ENCODE results near the gene PIK3C3.
"Not testable (repeated sequence)": the region's sequence is repeated elsewhere in the genome, so short reads cannot be mapped to it uniquely, and the experiment has no call there.

Gene PIK3C3

GRCh38 chr18:41966943-41967342 is 11.9 kb downstream of the PIK3C3 start:
- DNase-seq = no peak

DNA sequence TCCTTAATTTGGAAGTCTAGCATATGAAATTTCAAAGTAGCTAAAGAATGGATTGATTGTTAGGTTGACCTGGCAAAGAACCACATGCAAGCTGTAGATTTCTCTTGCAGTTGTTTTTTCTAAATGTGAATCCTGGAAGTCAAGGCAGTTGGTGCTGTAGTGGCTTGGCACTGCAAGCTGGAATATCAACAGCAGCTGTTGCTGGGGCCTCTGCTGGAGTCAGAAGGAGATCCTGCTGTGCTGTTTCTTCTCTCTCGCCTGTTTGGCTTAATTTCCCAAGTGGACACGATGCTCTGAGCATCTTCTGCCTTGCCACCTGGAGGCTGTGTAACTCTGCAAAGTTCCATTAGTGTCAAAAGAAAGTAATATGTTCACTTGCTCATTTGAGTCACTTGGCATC is 12.6 kb downstream of the PIK3C3 start:
- no peak for DNase-seq

DNA sequence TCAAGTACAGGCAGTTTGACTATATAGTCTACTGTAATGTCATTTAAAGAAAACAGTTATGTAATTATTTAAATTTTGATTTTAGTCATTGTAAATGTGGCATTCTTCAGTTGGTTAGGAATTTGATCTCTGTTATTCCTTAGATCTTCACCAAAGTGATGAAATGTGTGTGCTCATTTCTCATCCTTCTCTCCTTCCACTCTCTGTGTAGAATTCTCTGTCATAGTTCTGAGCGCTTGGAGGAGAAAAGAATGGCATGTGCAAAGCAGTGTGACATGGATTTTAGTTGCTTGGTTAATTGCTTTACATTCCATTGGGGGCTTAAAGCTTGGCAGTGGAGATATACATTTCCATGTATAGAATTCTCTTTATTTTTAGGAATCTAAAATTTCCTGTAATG is 14.8 kb downstream of the PIK3C3 start:
- no peak for DNase-seq

DNA sequence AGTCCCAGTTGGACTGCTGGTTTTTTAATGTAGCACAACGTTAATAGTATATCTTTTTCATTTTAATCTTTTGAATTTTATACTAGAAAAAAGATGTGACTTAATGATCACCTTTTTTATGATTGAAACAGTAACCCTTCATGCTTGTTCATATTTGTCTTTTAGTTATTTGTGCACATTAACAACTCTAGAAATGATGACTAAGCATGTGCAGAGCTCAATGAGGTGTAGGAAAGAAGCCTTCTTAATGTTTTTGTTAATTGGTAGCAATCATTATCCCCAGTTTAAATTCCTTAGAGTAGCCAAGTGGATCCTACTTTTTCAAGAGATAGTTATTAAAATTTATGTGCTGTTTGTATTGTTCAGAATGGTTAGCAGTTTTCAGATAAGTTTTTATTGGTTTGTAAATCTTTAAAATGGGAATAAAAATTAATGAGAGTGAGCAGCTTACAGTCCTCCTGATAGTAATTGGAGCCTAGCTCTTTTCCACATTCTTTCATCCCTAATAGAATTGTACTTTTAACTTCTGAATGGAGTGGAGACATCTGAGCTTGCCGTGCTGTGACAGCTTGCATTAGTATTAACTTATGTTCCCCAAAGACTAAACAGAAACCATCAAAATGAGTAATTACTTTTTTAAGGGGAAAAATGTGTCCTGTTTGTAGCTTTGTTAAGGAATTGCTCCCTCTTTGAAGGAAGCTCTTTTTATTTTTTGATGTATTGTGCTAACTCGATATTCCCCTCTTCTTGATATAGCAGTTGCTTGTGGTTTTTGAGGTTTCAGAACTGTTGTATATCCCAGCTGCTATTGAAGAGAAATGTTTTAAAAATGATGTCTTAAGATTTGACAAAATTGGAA is 17.3 kb downstream of the PIK3C3 start:
- no peak for DNase-seq

- no peak for DNase-seq
Observed at GRCh38 chr18:41973983-41974382, 18.9 kb downstream of the PIK3C3 start.

- DNase-seq = no peak
Observed at GRCh38 chr18:41974796-41975201, 19.8 kb downstream of the PIK3C3 start.

GRCh38 chr18:41975284-41975683 is 20.2 kb downstream of the PIK3C3 start:
- DNase-seq = no peak

DNA sequence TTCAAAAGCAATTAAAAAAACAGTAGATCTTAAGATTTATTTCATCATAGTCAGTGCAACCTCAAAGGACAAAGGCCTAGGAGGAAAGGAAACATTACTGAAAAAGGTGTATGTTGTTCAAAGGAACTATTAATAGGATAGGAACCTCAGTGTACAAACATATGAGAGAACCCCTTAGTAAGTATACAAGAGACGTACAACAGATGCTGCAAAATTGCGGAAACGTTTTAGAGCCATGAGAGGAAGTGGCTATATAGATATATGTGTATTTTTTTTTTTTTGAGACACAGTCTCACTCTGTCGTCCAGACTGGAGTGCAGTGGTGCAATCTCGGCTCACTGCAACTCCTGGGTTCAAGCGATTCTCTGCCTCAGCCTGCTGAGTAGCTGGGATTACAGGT is 22.2 kb downstream of the PIK3C3 start:
- DNase-seq = no peak

DNA sequence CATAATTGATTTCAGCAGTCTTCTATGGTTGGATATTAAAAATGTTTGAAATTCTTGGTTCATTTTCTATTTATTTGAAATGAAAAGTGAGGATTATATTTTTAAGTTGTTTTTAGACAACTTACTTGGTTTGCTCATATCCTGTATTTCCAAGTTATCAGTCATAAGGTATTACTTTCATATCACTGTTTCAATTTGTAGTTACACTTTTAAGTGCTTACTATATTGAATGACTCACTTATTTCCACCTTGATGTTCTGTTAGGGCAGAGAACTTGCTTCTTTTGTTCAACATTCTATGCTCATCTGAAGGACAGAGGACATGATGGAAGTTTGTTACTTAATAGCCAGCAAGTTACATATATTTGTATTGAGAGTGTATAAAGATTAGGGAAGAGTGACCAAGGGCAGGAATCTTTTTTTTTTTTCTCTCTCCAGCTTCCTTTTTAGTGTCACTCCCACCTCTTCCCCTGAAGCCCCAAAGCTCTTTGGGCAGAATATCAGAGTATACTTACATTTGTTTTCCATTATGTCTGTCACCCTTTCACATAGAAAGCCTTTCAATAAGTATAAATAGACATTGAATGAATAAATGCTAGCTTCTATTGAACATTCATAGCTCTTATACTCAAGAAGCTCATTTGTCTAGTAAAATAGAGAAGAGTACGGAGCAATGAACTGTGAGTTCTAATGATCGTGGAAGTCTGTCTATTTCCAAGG is 28.1 kb downstream of the PIK3C3 start:
- no peak for DNase-seq

- no peak for DNase-seq
Observed at GRCh38 chr18:41985914-41986313, 30.9 kb downstream of the PIK3C3 start.

- DNase-seq = no peak
Observed at GRCh38 chr18:41989508-41989907, 34.5 kb downstream of the PIK3C3 start.

DNA sequence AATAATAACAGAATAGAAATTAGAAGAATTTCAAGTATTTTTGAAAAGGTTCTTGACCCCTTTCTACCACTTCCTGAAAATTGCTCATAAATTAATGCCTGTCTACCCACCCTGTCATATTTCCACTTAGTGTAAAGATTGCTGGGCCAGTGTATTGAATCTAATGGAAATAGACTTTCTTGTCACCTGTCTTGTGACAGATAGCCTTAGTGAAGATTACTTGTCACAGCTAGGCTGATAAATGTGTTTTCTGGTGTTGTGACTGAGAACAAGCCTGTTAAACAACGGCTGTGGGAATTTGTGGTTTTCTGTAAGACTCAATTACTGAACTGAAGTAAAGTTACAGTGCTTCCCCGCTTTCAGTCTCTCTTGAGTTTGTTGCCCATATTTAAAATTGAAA is 37.0 kb downstream of the PIK3C3 start:
- DNase-seq = no peak

- no peak for DNase-seq
Observed at GRCh38 chr18:41992703-41993102, 37.7 kb downstream of the PIK3C3 start.

DNA sequence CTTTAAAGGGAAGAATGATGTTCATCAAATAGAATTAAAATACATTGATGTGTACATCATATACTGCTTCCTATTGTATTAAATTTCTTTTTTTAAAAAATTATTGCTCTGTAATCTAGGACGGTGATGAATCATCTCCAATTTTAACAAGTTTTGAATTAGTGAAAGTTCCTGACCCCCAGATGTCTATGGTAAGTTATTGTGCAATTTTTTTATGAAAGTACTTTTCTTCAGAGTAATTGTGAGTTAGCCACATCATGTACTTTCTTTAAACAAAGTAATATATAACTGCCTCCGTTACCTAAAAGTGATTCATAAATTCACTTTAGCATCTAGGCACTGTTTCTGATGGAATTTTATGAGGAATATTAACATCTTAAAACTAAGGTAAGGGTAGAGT is 38.1 kb downstream of the PIK3C3 start:
- DNase-seq = no peak

- no peak for DNase-seq
Observed at GRCh38 chr18:41996020-41996419, 41.0 kb downstream of the PIK3C3 start.

DNA sequence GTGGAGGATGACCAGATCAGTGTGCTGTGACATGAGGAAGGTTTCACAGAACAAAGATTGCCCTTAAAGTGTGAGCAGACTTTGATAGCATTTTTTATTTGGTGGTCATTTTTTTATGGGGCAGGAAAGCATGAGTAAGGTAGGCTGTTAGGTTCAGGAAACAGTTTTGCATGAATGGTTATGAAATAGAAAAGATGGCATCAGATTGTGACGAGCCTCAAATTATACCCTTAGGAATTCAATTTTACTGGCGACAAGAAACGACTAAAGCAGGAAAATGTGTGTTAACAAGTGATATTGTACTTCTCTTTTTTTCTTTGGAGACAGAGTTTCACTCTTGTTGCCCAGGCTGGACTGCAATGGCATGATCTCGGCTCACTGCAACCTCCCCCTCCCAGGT is 44.7 kb downstream of the PIK3C3 start:
- DNase-seq = no peak

- DNase-seq = no peak
Observed at GRCh38 chr18:42001801-42002200, 46.8 kb downstream of the PIK3C3 start.

DNA sequence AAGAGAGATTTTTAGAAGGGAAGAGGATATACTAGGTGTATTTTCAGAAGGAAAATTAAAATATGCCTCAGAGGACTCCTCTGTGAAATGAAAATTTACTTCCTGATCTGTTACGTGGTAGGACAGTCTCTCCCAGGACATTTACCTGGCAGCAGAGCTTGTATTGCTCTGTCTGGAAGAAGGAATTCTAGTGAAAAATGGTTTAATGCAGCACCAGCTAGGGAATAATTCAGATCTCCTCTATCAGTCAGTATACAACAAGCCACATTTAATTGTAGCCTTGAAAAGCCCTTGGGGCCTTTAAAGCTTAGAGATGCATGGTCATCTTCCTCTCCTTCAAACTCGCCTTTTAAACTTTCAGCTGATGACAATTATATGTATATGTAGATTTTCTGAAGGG is 49.6 kb downstream of the PIK3C3 start:
- DNase-seq = no peak

DNA sequence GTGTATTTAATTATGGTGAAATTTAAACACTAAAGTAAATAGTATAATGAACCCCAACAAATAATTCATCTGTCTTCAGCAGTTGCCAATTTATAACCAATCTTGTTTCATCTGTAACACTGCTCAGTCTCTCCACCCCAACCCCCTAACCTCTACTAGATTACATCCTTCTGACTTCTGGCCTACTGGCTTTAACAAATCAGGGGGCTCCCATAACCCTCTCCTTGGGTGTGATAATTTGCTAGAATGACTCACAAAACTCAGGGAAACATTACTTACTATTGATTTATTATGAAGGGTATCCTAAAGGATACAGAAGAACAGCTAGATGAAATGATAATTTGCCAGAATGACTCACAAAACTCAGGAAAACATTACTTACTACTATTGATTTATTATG is 50.7 kb downstream of the PIK3C3 start:
- DNase-seq = no peak

GRCh38 chr18:42009457-42009856 is 54.4 kb downstream of the PIK3C3 start:
- DNase-seq = not testable (repeated sequence)

- DNase-seq = no peak
Observed at GRCh38 chr18:42011053-42011452, 56.0 kb downstream of the PIK3C3 start.

- no peak for DNase-seq
Observed at GRCh38 chr18:42018831-42019230, 63.8 kb downstream of the PIK3C3 start.

- DNase-seq = no peak
Observed at GRCh38 chr18:42024131-42024530, 69.1 kb downstream of the PIK3C3 start.

DNA sequence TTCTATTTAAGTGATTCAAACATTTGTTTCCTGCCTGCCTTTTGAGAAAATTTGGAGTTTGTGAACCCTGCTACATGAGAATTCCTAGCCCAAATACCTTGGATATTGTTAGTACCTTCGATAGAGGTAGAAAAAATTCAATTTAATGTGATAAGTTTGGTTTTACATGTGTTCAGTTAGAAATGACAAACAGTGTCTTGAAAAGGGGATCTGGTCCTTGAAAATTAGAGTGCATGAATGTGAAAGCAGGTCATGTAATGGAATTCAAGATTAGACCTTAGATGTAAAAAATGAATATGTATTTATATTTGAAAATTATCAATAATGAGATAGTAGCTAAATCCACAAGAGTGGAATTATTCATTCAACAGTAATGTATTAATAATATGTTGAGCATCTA is 70.5 kb downstream of the PIK3C3 start:
- no peak for DNase-seq
